Vagina (tissue), 2 donors: ENCODE measurements around the gene CAND1.

ENCODE experiments used
- POLR2AphosphoS5 ChIP-seq, 2 donors: sonication (generic); formaldehyde crosslinking; IDR thresholded peaks; one replicate each; pipeline ENCODE4 v1.9.0; 2017; ENCODE audit warnings: antibody characterized with exemption in 2 of 2, mild to moderate bottlenecking in 2 of 2, low read depth in 1 of 2; ENCODE audit not compliant: insufficient read depth in 1 of 2
- TF ChIP-seq, protein P1 (sequence below), 3 experiments: fragments of 450-650 bp in 2 of 3; fragments of 200-600 bp in 1 of 3; sonication (generic) in 1 of 3; IDR thresholded peaks; one replicate each; pipeline ENCODE4 v1.5.1; 2017 to 2019; ENCODE audit warnings: antibody characterized with exemption in 3 of 3, mild to moderate bottlenecking in 2 of 3, moderate library complexity in 2 of 3

DNA sequence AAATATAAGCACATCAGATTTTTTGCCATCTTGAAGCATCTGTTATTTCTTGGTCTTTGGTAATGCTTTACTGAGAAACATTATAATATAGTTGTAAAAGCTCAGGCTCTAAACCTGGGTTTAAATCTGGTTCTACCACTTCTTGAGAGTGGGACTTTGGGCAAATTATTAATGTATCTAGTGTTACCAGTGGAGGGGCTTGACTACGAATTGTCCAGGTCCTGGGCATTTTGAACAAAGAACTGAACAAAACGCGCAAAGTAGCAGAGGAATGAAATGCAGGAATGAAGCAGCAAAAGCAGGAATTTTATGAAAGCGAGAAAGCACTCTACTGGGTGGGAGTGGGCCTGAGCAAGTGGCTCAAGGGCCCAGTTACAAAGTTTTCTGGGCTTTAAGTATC is 50.8 kb downstream of the CAND1 start:
- TF ChIP-seq, protein P1, sequence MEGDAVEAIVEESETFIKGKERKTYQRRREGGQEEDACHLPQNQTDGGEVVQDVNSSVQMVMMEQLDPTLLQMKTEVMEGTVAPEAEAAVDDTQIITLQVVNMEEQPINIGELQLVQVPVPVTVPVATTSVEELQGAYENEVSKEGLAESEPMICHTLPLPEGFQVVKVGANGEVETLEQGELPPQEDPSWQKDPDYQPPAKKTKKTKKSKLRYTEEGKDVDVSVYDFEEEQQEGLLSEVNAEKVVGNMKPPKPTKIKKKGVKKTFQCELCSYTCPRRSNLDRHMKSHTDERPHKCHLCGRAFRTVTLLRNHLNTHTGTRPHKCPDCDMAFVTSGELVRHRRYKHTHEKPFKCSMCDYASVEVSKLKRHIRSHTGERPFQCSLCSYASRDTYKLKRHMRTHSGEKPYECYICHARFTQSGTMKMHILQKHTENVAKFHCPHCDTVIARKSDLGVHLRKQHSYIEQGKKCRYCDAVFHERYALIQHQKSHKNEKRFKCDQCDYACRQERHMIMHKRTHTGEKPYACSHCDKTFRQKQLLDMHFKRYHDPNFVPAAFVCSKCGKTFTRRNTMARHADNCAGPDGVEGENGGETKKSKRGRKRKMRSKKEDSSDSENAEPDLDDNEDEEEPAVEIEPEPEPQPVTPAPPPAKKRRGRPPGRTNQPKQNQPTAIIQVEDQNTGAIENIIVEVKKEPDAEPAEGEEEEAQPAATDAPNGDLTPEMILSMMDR (IDR thresholded peaks at IDR 0.05) = no peak
- TF ChIP-seq POLR2AphosphoS5 (IDR thresholded peaks at IDR 0.05; ENCODE audit: insufficient read depth in 1 of 2, low read depth in 1 of 2) = no peak
